Panc1 (cell line): ENCODE measurements around the gene UGT1A4. TPM values are rescaled to one million over a fixed set of nuclear protein-coding genes. Genes with fewer than 3 reads are reported as not detected.

Source experiments
- ATAC-seq: fragments of 200-7000 bp; cut with Tn5 transposase; 2 replicates; pipeline ENCODE4 v1.9.1; 2020; ENCODE audit warnings: mild to moderate bottlenecking, moderate library complexity
- BruUV-seq: library from RNA; stranded (reverse); fragments of 400-500 nt; replicated peaks from 2 replicates; lab custom pipeline; 2021; lab: Mats Ljungman, UMichigan
- CTCF ChIA-PET: fragments of 300-600 bp; sonication (Branson Sonifier 250); formaldehyde crosslinking; loops from one replicate; lab custom pipeline; 2022; ENCODE audit warnings: antibody characterized with exemption; lab: Charles Lee
- POLR2A ChIA-PET: fragments of 300-600 bp; sonication (Branson Sonifier 250); formaldehyde crosslinking; loops from one replicate; lab custom pipeline; 2022; ENCODE audit warnings: antibody characterized with exemption; lab: Charles Lee
- DNase-seq: peaks from one replicate; pipeline ENCODE4 v3.0.0-alpha.2; 2010; ENCODE audit warnings: low read depth, low spot score
- H3K27ac ChIP-seq: 2 replicates; pipeline ENCODE4 v1.5.1; 2011; ENCODE audit warnings: mild to moderate bottlenecking, low read length, inconsistent platforms
- H3K27me3 ChIP-seq: fragments of 200-500 bp; sonication (Bioruptor generic); 2 replicates; pipeline ENCODE4 v1.6.0; 2014; ENCODE audit warnings: low read length, inconsistent platforms; ENCODE audit not compliant: control insufficient read depth, insufficient read depth
- H3K36me3 ChIP-seq: fragments of 200-500 bp; sonication (Bioruptor generic); 2 replicates; pipeline ENCODE4 v1.5.1; 2014; ENCODE audit warnings: inconsistent platforms, mild to moderate bottlenecking, low read length, moderate library complexity; ENCODE audit not compliant: control insufficient read depth, insufficient read depth
- H3K4me1 ChIP-seq: 2 replicates; pipeline ENCODE4 v1.5.1; 2011; ENCODE audit warnings: inconsistent platforms, mild to moderate bottlenecking, low read length, moderate library complexity; ENCODE audit not compliant: control insufficient read depth, insufficient read depth
- H3K4me3 ChIP-seq, 2 experiments: 2 replicates each; pipeline ENCODE4 v1.5.1; 2011 to 2012; ENCODE audit warnings: low read depth in 2 of 2, low read length in 2 of 2, mild to moderate bottlenecking in 2 of 2, inconsistent platforms in 1 of 2, moderate library complexity in 1 of 2
- H3K9me3 ChIP-seq: fragments of 200-500 bp; sonication (Bioruptor generic); 2 replicates; pipeline ENCODE4 v1.5.1; 2014; ENCODE audit warnings: low read depth, mild to moderate bottlenecking, inconsistent platforms, low read length, moderate library complexity; ENCODE audit not compliant: control insufficient read depth, insufficient read depth
- POLR2AphosphoS5 ChIP-seq: IDR thresholded peaks from 2 replicates; pipeline ENCODE4 v1.6.1; 2012; ENCODE audit warnings: mild to moderate bottlenecking, low read depth, low read length, moderate library complexity
- REST ChIP-seq, 2 experiments: IDR thresholded peaks; 2 replicates each; pipeline ENCODE4 v1.6.1; 2011 to 2012; ENCODE audit warnings: low read depth in 2 of 2, control low read depth in 1 of 2, low read length in 1 of 2, mild to moderate bottlenecking in 1 of 2, moderate library complexity in 1 of 2; ENCODE audit not compliant: insufficient read depth in 1 of 2
- SIN3A ChIP-seq: IDR thresholded peaks from 2 replicates; pipeline ENCODE4 v1.6.1; 2012; ENCODE audit warnings: low read depth, mild to moderate bottlenecking, low read length, moderate library complexity, borderline replicate concordance; ENCODE audit not compliant: insufficient read depth
- TCF7L2 ChIP-seq: IDR thresholded peaks from 2 replicates; pipeline ENCODE4 v1.6.1; 2011; ENCODE audit warnings: mild to moderate bottlenecking, low read depth, low read length, inconsistent platforms
- in situ Hi-C: cut with HindIII; loops from 2 replicates; pipeline ENCODE4 v1.10.0; 2016; ENCODE audit warnings: low sequenced_read_pairs, low pct_unique_long_range_greater_than_20kb
- intact Hi-C: fragments of 100-400 bp; cut with micrococcal nuclease; formaldehyde crosslinking; loops from one replicate; pipeline ENCODE4 v1.10.0; 2022; ENCODE audit not compliant: unreplicated experiment
- total RNA-seq: library from RNA; stranded (reverse); gene quantifications from one replicate; pipeline ENCODE4 v1.2.1, GENCODE V29; 2021; ENCODE audit not compliant: unreplicated experiment
- TF ChIP-seq, protein P1 (sequence below): fragments of 450-650 bp; IDR thresholded peaks from 2 replicates; pipeline ENCODE4 v1.5.1; 2017; ENCODE audit warnings: mild to moderate bottlenecking

UGT1A4 gene
- total RNA-seq, 1 experiment from 2014 or later, result not detected

DNA sequence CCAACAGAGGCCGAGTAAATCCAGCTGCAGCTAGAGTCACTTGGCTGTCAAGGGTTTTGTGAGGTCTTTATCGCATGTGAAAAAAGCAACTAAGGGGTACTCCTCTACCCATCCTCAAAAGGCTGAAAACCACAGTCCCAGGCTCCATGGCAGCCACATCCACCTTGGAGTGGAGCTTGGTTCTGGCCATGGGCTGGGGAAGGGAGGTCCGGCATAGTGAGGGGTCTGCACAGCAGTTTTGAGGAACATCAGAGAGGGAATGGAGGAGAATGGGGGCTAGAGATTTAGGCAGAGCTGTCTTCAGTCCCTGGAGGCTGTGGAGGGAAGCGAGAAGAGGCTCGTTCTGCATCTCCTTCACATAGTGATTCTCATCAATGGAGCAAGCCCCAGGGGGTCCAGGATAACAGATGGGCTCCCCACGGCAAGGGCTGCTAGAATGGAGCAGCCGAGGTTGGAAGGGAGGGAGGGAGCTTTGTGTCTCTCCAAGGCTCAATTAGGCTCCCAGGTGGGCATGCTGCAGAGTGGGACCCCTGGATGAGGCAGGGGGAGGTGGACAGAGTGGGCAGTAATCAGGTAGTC lies 80.6 kb downstream of the UGT1A4 start:
- no peak overlapping the region for H3K27ac ChIP-seq
- intact Hi-C loops, result no loop called here
- no TSS peak for BruUV-seq
- no peak overlapping the region for H3K4me3 ChIP-seq
- in situ Hi-C loops, result no loop called here
- H3K4me1 ChIP-seq, result no peaks in the 10 kb centered on the region
- TF ChIP-seq POLR2AphosphoS5 (no peak), SIN3A (no peak), REST (IDR thresholded peaks at IDR 0.05; ENCODE audit: insufficient read depth in 1 of 2, low read depth in 2 of 2, low read length in 1 of 2) (no peak), TCF7L2 (no peak)
- TF ChIP-seq, protein P1, sequence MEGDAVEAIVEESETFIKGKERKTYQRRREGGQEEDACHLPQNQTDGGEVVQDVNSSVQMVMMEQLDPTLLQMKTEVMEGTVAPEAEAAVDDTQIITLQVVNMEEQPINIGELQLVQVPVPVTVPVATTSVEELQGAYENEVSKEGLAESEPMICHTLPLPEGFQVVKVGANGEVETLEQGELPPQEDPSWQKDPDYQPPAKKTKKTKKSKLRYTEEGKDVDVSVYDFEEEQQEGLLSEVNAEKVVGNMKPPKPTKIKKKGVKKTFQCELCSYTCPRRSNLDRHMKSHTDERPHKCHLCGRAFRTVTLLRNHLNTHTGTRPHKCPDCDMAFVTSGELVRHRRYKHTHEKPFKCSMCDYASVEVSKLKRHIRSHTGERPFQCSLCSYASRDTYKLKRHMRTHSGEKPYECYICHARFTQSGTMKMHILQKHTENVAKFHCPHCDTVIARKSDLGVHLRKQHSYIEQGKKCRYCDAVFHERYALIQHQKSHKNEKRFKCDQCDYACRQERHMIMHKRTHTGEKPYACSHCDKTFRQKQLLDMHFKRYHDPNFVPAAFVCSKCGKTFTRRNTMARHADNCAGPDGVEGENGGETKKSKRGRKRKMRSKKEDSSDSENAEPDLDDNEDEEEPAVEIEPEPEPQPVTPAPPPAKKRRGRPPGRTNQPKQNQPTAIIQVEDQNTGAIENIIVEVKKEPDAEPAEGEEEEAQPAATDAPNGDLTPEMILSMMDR, result no peak
- H3K9me3 ChIP-seq, result no peaks in the 10 kb centered on the region
- ChIA-PET CTCF (no interaction called here), POLR2A (no interaction called here)
- no peak for DNase-seq
- no peaks in the 10 kb centered on the region for H3K36me3 ChIP-seq
- no peak for ATAC-seq
- no peaks in the 10 kb centered on the region for H3K27me3 ChIP-seq

DNA sequence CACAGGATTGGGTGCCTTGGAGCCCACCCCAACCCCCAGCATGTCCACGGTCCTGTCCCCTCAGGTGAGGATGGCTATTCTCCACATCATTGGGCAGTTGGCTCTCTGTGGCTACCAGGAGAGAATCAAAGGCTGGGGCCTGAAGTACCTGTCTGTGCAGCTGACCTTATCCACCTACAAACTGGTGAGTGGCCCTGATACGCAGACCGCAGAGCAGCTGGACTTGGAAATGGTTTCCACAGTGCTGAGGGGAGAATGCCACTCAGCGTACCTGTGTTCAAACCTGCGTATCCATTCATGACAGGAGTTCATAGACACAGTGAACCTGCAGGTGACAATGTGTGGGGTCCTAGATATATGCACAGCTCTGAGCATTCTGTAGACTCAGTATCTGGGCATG lies 81.2 kb downstream of the UGT1A4 start:
- no peak for DNase-seq
- TF ChIP-seq SIN3A (no peak), TCF7L2 (no peak), POLR2AphosphoS5 (no peak), REST (IDR thresholded peaks at IDR 0.05; ENCODE audit: insufficient read depth in 1 of 2, low read depth in 2 of 2, low read length in 1 of 2) (no peak)
- TF ChIP-seq, protein P1, result no peak
- H3K27me3 ChIP-seq, result no peaks in the 10 kb centered on the region
- CTCF ChIA-PET, result no interaction called here
- BruUV-seq, result no TSS peak
- no peaks in the 10 kb centered on the region for H3K9me3 ChIP-seq
- H3K27ac ChIP-seq, result no peak overlapping the region
- in situ Hi-C loops (no loop called here), intact Hi-C loops (no loop called here)
- H3K4me3 ChIP-seq, result no peak overlapping the region
- H3K4me1 ChIP-seq, result no peaks in the 10 kb centered on the region
- POLR2A ChIA-PET, result no interaction called here
- no peaks in the 10 kb centered on the region for H3K36me3 ChIP-seq
- ATAC-seq, result no peak
